Spleen (tissue), 11 donors: ENCODE data around the gene AP2A1. TPM values are rescaled to one million over a fixed set of nuclear protein-coding genes. Genes with fewer than 3 reads are reported as not detected.
A peak's percentile ranks its signal among the peaks of the same experiment; 100 is the strongest.

Experiments used
- DNase-seq: peaks from one replicate; pipeline ENCODE4 v3.0.0-alpha.2; 2020
- H3K27ac ChIP-seq, 8 donors: fragments of 200-600 bp; sonication (generic) in 7 of 8; 1 replicate in 4 of 8; 2 replicates in 4 of 8; pipeline versions ENCODE4 v1.5.0 to v1.8.0; 2016 to 2021; ENCODE audit warnings: inconsistent platforms in 4 of 8, mild to moderate bottlenecking in 4 of 8, moderate library complexity in 1 of 8
- H3K27me3 ChIP-seq, 7 donors: fragments of 200-600 bp; sonication (generic) in 6 of 7; replicated peaks in 1 of 7; 1 replicate in 4 of 7; 2 replicates in 3 of 7; pipeline versions ENCODE4 v1.5.0 to v1.8.0; 2016 to 2021; ENCODE audit warnings: inconsistent platforms in 3 of 7, mild to moderate bottlenecking in 1 of 7
- H3K36me3 ChIP-seq, 6 donors: fragments of 200-600 bp; sonication (generic) in 5 of 6; 1 replicate in 4 of 6; 2 replicates in 2 of 6; pipeline versions ENCODE4 v1.5.0 to v1.8.0; 2016 to 2021; ENCODE audit warnings: inconsistent platforms in 2 of 6
- H3K4me1 ChIP-seq, 6 donors: fragments of 200-600 bp; sonication (generic) in 5 of 6; 1 replicate in 3 of 6; 2 replicates in 3 of 6; pipeline versions ENCODE4 v1.5.0 to v1.8.0; 2016 to 2021; ENCODE audit warnings: inconsistent platforms in 3 of 6
- H3K4me3 ChIP-seq, 8 donors: fragments of 200-600 bp; sonication (generic) in 7 of 8; 1 replicate in 4 of 8; 2 replicates in 4 of 8; pipeline versions ENCODE4 v1.5.0 to v1.8.0; 2016 to 2021; ENCODE audit warnings: inconsistent platforms in 4 of 8, mild to moderate bottlenecking in 4 of 8, moderate library complexity in 2 of 8
- H3K9me3 ChIP-seq, 8 donors: fragments of 200-600 bp; sonication (generic) in 7 of 8; 1 replicate in 4 of 8; 2 replicates in 4 of 8; pipeline versions ENCODE4 v1.5.0 to v1.8.0; 2016 to 2021; ENCODE audit warnings: inconsistent platforms in 4 of 8
- CTCF ChIP-seq, 11 experiments: fragments of 200-600 bp in 7 of 11; fragments of 450-650 bp in 4 of 11; sonication (generic) in 4 of 11; IDR thresholded peaks in 8 of 11; conservative IDR thresholded peaks in 3 of 11; 1 replicate in 7 of 11; 2 replicates in 4 of 11; pipeline versions ENCODE4 v1.4.0 to v1.8.0; 2016 to 2021; ENCODE audit warnings: antibody characterized with exemption in 11 of 11, inconsistent platforms in 4 of 11, mild to moderate bottlenecking in 1 of 11
- POLR2A ChIP-seq, 3 donors: fragments of 450-650 bp; IDR thresholded peaks; one replicate each; pipeline ENCODE4 v1.5.1; 2017; ENCODE audit warnings: antibody characterized with exemption in 3 of 3, mild to moderate bottlenecking in 1 of 3
- POLR2AphosphoS5 ChIP-seq, 3 donors: sonication (generic); formaldehyde crosslinking; IDR thresholded peaks; one replicate each; pipeline ENCODE4 v1.5.1; 2017; ENCODE audit warnings: antibody characterized with exemption in 3 of 3
- WGBS, 5 donors: extraction: QIAGEN DNeasy Blood & Tissue Kit in 3 of 5; methylation state at CpG; one replicate each; pipeline versions ENCODE4 v1.1.5 to v1.1.7; 2013 to 2018; 5-methylcytosine and 5-hydroxymethylcytosine counted together
- intact Hi-C: fragments of 100-400 bp; cut with DNase I; formaldehyde crosslinking; loops from one replicate; pipeline ENCODE4 v1.15.0; 2023; ENCODE audit warnings: low total_unique reads
- polyA plus RNA-seq, 3 donors: library from polyadenylated mRNA; stranded (reverse); fragments of 200-250 nt; gene quantifications; one replicate each; pipeline ENCODE4 v1.2.1, GENCODE V29; 2013
- total RNA-seq, 7 donors: library from RNA; depleted of rRNA in 3 of 7; stranded (reverse); fragments of >200 nt in 3 of 7; fragmentation: NEBNext Ultra II Directional in 4 of 7; extraction: Animal tissue kit (Norgen Biotek cat#: 25700) in 4 of 7; gene quantifications; one replicate each; pipeline versions ENCODE4 v1.1.0 to v1.2.1, GENCODE V29; 2016 to 2021
- donor health status: healthy with polysubstance abuse.
- donor health status: DM: no; HTN: no; CAD: no; lungs with moderate emphysema.
- donor health status: DM: no; HTN: no; CAD: no.
- donor health status: Bipolar disorder and iron deficiency.
- donor health status: healthy.
- donor health status: DM: no; HTN: no; CAD: no.
- donor health status: DM: yes; HTN: yes; CAD: no.

The AP2A1 gene
- total and polyA plus RNA-seq, 10 donors, result 18.1 to 108 (median 89.1) TPM

DNA sequence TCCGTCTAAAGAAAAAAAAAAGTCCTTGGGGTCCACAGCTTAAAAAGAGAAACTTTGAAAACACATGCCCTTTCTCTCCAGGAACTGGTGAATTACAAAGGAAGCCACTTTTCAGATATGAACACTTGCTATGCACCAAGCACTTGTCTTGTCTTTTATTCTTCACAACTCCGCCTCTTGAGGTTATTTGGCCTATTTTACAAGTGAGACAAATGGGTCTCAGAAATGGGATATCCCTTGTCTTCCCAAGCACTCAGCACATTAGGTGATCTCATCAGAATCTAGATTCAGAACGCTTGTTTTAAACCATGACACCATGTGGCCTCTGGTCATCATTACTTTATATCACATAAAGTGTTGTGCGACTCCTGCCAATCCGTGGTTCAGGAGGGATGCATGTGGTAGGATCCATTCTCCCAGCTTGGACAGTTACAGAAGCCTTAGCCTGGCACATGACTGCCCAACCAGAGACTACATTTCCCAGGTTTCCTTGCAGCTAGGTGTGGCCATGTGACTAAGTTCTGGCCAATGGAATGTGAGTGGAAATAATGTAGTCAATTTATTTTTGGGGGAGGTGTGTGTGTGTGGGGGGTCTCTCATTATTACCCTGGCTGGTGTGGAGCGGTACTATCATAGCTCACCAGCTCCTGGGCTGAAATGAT lies 17.6 kb upstream of the AP2A1 start:
- H3K36me3 ChIP-seq, result no peaks in the 10 kb centered on the region
- no peak overlapping the region for H3K27ac ChIP-seq
- 70 to 87% (median 77%) methylated on average over 6 of the region's 6 CpGs for WGBS, 5 donors
- DNase-seq, result no peak
- no peaks in the 10 kb centered on the region for H3K9me3 ChIP-seq
- H3K27me3 ChIP-seq, result no peaks in the 10 kb centered on the region
- no peaks in the 10 kb centered on the region for H3K4me1 ChIP-seq
- intact Hi-C loops, result no loop called here
- TF ChIP-seq POLR2A (IDR thresholded peaks at IDR 0.05), result no peak
- no peak for TF ChIP-seq CTCF (IDR thresholded peaks at IDR 0.05 in 8 of 11, conservative IDR thresholded peaks at IDR 0.05 in 3 of 11)
- no peak for TF ChIP-seq POLR2AphosphoS5 (IDR thresholded peaks at IDR 0.05)
- no peak overlapping the region for H3K4me3 ChIP-seq

GRCh38 chr19:49749771-49750170 lies 17.0 kb upstream of the AP2A1 start:
- Histone ChIP-seq H3K4me3 (no peak overlapping the region), H3K4me1 (no peaks in the 10 kb centered on the region), H3K36me3 (no peaks in the 10 kb centered on the region), H3K27ac (no peak overlapping the region), H3K27me3 (no peaks in the 10 kb centered on the region), H3K9me3 (no peaks in the 10 kb centered on the region)
- intact Hi-C loops, result no loop called here
- TF ChIP-seq POLR2A (IDR thresholded peaks at IDR 0.05) (no peak), POLR2AphosphoS5 (IDR thresholded peaks at IDR 0.05) (no peak), CTCF (IDR thresholded peaks at IDR 0.05 in 8 of 11, conservative IDR thresholded peaks at IDR 0.05 in 3 of 11) (no peak)
- no peak for DNase-seq
- WGBS, 5 donors, result 59 to 82% (median 75%) methylated on average over 1 of the region's 1 CpG

DNA sequence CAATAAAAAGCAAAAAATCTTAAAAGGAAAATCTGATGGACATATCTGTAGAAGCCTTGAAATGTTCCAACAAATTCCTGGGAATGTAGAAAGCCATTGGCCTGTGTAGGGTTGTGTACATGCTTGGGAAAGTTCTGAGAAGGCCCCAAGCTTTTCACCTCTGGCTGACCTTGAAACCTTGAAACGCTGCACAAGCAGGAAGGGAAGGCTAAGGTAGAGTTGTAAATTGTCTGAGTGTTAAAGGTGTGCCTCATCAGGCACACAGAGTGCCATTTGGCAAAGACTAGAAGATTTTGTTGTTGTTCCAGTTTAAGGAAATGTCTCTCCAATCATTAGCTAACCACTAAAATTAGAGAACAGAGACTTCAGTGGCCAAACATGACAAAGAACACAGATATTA lies 14.1 kb upstream of the AP2A1 start:
- intact Hi-C loops, result no loop called here
- TF ChIP-seq POLR2A (IDR thresholded peaks at IDR 0.05), result no peak
- no peak for TF ChIP-seq CTCF (IDR thresholded peaks at IDR 0.05 in 8 of 11, conservative IDR thresholded peaks at IDR 0.05 in 3 of 11)
- TF ChIP-seq POLR2AphosphoS5 (IDR thresholded peaks at IDR 0.05), result no peak
- 52 to 79% (median 71%) methylated on average over 1 of the region's 1 CpG for WGBS, 5 donors
- Histone ChIP-seq H3K27ac (no peak overlapping the region), H3K4me3 (no peak overlapping the region), H3K9me3 (peaks cover 0 to 20% (median 14%) of the 10 kb centered on the region in 8 donors), H3K27me3 (no peaks in the 10 kb centered on the region), H3K36me3 (no peaks in the 10 kb centered on the region), H3K4me1 (no peaks in the 10 kb centered on the region)
- DNase-seq, result no peak

- no peak for DNase-seq
- peak overlapping the region in 3 of 8 donors; percentile 26 to 37 (median 32) for H3K27ac ChIP-seq
- no peak for TF ChIP-seq POLR2AphosphoS5 (IDR thresholded peaks at IDR 0.05)
- TF ChIP-seq POLR2A (IDR thresholded peaks at IDR 0.05), result no peak
- TF ChIP-seq CTCF (IDR thresholded peaks at IDR 0.05 in 8 of 11, conservative IDR thresholded peaks at IDR 0.05 in 3 of 11), result no peak
- intact Hi-C loops, result no loop called here
- 87 to 96% (median 90%) methylated on average over 3 of the region's 3 CpGs for WGBS, 5 donors
- H3K4me1 ChIP-seq, result no peaks in the 10 kb centered on the region
- no peaks in the 10 kb centered on the region for H3K36me3 ChIP-seq
- H3K27me3 ChIP-seq, result no peaks in the 10 kb centered on the region
- H3K9me3 ChIP-seq, result peaks cover 0 to 20% (median 14%) of the 10 kb centered on the region in 8 donors
- H3K4me3 ChIP-seq, result no peak overlapping the region
Measured at GRCh38 chr19:49755956-49756355, 10.8 kb upstream of the AP2A1 start.
